Measurements from ENCODE around the gene SLC7A9.
"Not testable (repeated sequence)": the region's sequence is repeated elsewhere in the genome, so short reads cannot be mapped to it uniquely, and the experiment has no call there.

Gene SLC7A9

GRCh38 chr19:32809254-32809653 lies 60.3 kb downstream of the SLC7A9 start:
- in situ Hi-C loops (cut with MboI; ENCODE audit: low sequenced_read_pairs) = no loop called here

DNA sequence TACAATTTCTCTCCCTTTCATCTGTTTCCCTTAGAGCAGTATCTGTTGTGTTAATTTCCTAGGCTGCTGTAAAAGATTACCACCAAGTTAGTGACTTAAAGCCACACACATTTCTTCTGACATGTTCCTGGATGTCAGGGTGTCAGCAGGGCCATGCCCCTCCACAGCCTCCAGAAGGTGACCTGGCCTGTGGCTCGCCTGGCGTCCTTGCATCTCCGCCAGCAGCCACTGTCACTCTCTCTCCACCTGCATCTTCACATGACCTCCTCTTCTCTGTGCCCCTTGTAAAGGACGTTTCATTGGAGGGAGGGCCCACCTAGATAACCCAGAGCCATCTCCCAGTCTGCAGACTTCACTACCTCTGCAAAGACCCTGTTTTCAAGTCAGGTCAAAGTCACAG lies 61.3 kb downstream of the SLC7A9 start:
- in situ Hi-C loops (cut with MboI; ENCODE audit: low sequenced_read_pairs) = no loop called here

GRCh38 chr19:32802840-32803239 lies 66.7 kb downstream of the SLC7A9 start:
- in situ Hi-C loops (cut with MboI; ENCODE audit: low sequenced_read_pairs) = no loop called here

DNA sequence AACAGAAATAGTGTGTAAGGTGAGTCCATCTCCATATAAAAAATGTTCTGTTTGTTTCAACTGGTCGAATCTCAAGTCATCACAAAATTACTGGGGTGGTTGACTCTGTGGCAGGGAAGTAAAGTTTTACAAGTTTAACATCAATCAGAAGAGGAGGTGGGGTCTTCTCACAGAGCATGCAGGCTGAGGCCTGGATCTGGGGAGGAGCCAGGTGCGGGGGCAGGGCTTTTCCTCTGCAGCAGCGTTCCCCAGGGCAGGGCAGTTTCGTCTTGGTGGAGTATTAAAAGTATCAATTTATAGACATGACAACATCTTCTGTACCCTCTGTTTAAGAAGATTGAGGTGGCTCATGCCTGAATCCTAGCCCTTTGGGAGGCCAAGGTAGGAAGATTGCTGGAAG lies 68.8 kb downstream of the SLC7A9 start:
- in situ Hi-C loops (cut with MboI; ENCODE audit: low sequenced_read_pairs) = no loop called here

- in situ Hi-C loops (cut with MboI; ENCODE audit: low sequenced_read_pairs) = no loop called here
Observed at GRCh38 chr19:32800191-32800590, 69.4 kb downstream of the SLC7A9 start.

- in situ Hi-C loops (cut with MboI; ENCODE audit: low sequenced_read_pairs) = no loop called here
Observed at GRCh38 chr19:32798201-32798600, 71.4 kb downstream of the SLC7A9 start.

- in situ Hi-C loops (cut with MboI; ENCODE audit: low sequenced_read_pairs) = no loop called here
Observed at GRCh38 chr19:32789429-32789828, 80.1 kb downstream of the SLC7A9 start.

DNA sequence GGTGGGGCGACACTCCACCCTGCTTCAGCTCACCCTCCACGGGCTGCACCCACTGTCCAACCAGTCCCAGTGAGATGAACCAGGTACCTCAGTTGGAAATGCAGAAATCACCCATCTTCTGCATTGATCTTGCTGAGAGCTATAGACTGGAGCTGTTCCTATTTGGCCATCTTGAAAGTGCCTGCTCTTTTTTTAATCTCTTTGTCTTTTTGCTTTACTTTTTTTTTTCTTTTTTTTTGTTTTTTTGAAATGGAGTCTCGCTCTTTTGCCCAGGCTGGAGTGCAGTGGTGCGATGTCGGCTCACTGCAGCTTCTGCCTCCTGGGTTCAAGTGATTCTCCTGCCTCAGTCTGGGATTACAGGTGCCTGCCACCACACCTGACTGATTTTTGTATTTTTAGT lies 81.7 kb downstream of the SLC7A9 start:
- in situ Hi-C loops (cut with MboI; ENCODE audit: low sequenced_read_pairs) = not testable (repeated sequence)

DNA sequence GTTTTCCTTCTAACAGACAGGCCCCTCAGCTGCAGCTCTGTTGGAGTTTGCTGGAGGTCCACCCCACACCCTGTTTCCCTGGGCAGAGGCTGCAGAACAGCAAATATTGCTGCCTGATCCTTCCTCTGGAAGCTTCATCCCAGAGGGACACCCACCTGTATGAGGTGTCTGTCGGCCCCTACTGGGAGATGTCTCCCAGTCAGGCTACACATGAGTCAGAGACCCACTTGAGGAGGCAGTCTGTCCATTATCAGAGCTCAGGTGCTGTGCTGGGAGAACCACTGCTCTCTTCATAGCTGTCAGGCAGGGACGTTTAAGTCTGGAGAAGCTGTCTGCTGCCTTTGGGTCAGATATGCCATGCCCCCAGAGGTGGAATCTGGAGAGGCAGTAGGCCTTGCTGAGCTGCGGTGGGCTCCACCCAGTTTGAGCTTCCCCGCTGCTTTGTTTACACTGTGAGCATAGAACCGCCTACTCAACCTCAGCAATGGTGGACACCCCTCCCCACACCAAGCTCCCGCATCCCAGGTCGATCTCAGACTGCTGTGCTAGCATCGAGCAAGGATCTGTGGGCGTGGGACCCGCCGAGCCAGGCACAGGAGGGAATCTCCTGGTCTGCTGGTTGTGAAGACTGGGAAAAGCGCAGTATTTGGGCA lies 82.3 kb downstream of the SLC7A9 start:
- in situ Hi-C loops (cut with MboI; ENCODE audit: low sequenced_read_pairs) = not testable (repeated sequence)

GRCh38 chr19:32782089-32782488 lies 87.5 kb downstream of the SLC7A9 start:
- in situ Hi-C loops (cut with MboI; ENCODE audit: low sequenced_read_pairs) = not testable (repeated sequence)

- in situ Hi-C loops (cut with MboI; ENCODE audit: low sequenced_read_pairs) = no loop called here
Observed at GRCh38 chr19:32781280-32781679, 88.3 kb downstream of the SLC7A9 start.
